Parathyroid adenoma (tissue), 2 donors: ENCODE results near the gene B3GALT6.

Experiments used
- H2AFZ ChIP-seq: fragments of 300-600 bp; sonication (generic); one replicate; pipeline ENCODE4 v1.7.0; 2017; ENCODE audit warnings: antibody characterized with exemption, mild to moderate bottlenecking
- H3K27ac ChIP-seq: fragments of 300-600 bp; sonication (generic); one replicate; pipeline ENCODE4 v1.7.0; 2017
- H3K27me3 ChIP-seq: fragments of 300-600 bp; sonication (generic); one replicate; pipeline ENCODE4 v1.7.0; 2017; ENCODE audit warnings: low read length; ENCODE audit not compliant: control insufficient read depth, insufficient read depth
- H3K36me3 ChIP-seq: fragments of 300-600 bp; sonication (generic); one replicate; pipeline ENCODE4 v1.7.0; 2017; ENCODE audit warnings: low read length; ENCODE audit not compliant: control insufficient read depth, insufficient read depth
- H3K4me1 ChIP-seq: fragments of 300-600 bp; sonication (generic); one replicate; pipeline ENCODE4 v1.7.0; 2017; ENCODE audit warnings: control low read depth
- H3K4me2 ChIP-seq: fragments of 300-600 bp; sonication (generic); one replicate; pipeline ENCODE4 v1.7.0; 2017; ENCODE audit warnings: low read length
- H3K4me3 ChIP-seq: fragments of 300-600 bp; sonication (generic); one replicate; pipeline ENCODE4 v1.7.0; 2017; ENCODE audit warnings: low read depth, low read length
- H3K79me2 ChIP-seq: fragments of 300-600 bp; sonication (generic); one replicate; pipeline ENCODE4 v1.7.0; 2017; ENCODE audit warnings: control low read depth
- H3K9ac ChIP-seq: fragments of 300-600 bp; sonication (generic); one replicate; pipeline ENCODE4 v1.7.0; 2017; ENCODE audit warnings: mild to moderate bottlenecking
- H3K9me3 ChIP-seq: fragments of 300-600 bp; sonication (generic); one replicate; pipeline ENCODE4 v1.7.0; 2017; ENCODE audit warnings: low read length; ENCODE audit not compliant: control insufficient read depth
- TF ChIP-seq, protein P1 (sequence below): fragments of 300-600 bp; sonication (generic); IDR thresholded peaks from one replicate; pipeline ENCODE4 v1.7.0; 2017; ENCODE audit warnings: antibody characterized with exemption, mild to moderate bottlenecking
- donor health status: primary hyperparathyroidism.

The B3GALT6 gene

DNA sequence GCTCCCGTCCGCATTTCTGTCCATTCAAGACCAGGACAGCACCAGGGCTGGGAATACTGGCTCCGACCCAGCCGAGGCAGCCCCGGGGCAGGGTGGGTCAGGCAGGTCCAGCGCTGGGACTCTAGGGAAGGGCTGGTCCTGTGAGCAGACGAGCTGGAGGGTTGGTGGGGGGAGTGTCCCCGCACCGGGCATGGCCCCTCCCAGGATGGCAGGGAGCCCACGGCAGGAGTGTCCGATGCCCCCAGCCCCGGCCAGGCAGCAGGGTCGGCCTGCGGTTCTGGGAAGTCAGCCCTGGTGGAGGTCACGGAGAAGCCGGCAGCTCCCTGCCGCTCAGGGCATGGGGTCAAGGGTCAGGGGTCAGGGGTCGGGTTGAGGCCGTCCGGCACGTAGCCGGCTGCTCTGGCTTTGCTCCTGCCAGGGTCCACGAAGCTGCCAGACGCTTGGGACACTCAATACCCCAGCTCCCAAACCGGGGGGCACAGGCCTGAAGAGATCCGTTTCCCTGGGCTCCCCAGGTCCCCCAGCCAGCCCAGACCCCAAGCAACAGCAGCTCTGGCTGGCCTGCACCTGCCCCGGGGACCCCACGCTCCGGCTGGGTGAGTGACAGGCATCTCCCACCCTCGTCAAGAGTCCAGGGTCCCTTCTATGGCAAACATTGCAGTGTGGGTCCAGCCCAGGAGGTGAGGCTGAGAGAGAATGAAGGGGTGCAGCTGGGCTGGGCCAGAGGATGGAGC lies 7.7 kb downstream of the B3GALT6 start:
- Histone ChIP-seq H3K27me3 (no peaks in the 10 kb centered on the region), H3K4me1 (no peaks in the 10 kb centered on the region), H3K9me3 (no peaks in the 10 kb centered on the region), H2AFZ (no peak overlapping the region), H3K27ac (no peak overlapping the region), H3K79me2 (no peaks in the 10 kb centered on the region), H3K9ac (no peak overlapping the region), H3K36me3 (no peaks in the 10 kb centered on the region), H3K4me3 (no peak overlapping the region), H3K4me2 (no peak overlapping the region)
- TF ChIP-seq, protein P1, sequence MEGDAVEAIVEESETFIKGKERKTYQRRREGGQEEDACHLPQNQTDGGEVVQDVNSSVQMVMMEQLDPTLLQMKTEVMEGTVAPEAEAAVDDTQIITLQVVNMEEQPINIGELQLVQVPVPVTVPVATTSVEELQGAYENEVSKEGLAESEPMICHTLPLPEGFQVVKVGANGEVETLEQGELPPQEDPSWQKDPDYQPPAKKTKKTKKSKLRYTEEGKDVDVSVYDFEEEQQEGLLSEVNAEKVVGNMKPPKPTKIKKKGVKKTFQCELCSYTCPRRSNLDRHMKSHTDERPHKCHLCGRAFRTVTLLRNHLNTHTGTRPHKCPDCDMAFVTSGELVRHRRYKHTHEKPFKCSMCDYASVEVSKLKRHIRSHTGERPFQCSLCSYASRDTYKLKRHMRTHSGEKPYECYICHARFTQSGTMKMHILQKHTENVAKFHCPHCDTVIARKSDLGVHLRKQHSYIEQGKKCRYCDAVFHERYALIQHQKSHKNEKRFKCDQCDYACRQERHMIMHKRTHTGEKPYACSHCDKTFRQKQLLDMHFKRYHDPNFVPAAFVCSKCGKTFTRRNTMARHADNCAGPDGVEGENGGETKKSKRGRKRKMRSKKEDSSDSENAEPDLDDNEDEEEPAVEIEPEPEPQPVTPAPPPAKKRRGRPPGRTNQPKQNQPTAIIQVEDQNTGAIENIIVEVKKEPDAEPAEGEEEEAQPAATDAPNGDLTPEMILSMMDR: no peak

DNA sequence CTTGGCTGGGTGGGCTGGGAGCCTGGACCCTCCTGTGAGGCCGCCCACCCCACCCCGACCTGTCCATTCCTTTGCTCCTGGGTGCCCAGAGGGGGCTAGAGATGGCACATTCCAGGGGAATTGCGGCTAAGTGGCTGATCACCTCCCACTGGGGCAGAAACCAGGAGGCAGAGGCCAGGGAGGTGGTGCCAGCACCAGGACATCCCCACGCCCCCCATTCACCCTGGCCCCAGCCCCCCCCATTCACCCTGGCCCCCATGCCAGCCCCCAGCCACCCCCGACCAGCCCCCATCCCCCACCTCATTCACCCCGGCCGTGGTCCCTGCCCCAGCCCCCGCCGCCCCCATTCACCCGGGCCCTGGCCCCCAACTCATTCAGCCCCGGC lies 8.3 kb downstream of the B3GALT6 start:
- no peaks in the 10 kb centered on the region for H3K27me3 ChIP-seq
- TF ChIP-seq, protein P1: no peak
- H3K36me3 ChIP-seq: no peaks in the 10 kb centered on the region
- no peaks in the 10 kb centered on the region for H3K4me1 ChIP-seq
- H3K27ac ChIP-seq: no peak overlapping the region
- no peak overlapping the region for H3K4me3 ChIP-seq
- H3K9ac ChIP-seq: no peak overlapping the region
- no peak overlapping the region for H3K4me2 ChIP-seq
- H3K9me3 ChIP-seq: no peaks in the 10 kb centered on the region
- no peaks in the 10 kb centered on the region for H3K79me2 ChIP-seq
- no peak overlapping the region for H2AFZ ChIP-seq

DNA sequence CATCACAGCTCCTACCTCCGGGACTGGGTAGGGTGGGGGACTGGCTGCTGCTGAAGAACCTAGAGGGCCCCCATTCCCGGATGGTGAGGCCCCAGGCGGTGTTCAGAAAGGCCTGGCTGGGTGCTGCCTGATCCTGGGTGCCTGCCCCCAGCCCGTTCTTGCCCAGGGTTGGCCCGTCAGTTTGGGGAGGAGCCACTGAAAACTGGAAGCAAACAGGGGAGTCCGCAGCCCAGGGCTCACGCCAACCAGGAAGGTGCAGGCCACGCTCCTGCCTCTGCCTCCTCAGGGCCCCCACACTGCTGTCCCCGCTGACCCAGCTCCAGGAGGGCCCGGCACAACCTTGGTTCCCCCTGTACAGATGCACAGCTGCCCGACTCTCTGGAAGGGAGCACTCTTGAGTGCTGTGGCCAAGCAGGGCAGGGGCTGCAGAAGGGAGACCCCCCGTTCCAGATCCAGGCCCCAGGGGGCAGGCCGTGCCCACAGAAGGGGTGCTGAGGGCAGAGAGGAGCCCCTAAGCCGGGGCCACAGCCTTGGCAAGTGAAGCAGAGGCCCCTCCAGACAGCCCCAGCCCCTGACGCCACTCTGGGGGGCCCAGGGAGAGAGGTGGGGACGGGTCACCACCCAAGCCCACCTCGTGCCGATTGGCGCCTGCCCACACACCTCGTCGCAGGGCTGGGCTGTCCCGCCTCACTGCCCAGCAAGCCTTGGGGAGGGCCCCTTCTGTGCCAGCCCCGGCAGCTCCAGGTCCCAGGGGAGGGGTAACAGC lies 9.0 kb downstream of the B3GALT6 start:
- H3K79me2 ChIP-seq: no peaks in the 10 kb centered on the region
- no peak overlapping the region for H3K9ac ChIP-seq
- TF ChIP-seq, protein P1: no peak
- H3K4me3 ChIP-seq: no peak overlapping the region
- H3K4me2 ChIP-seq: peak overlapping the region; percentile 51
- H3K27me3 ChIP-seq: no peaks in the 10 kb centered on the region
- H3K27ac ChIP-seq: no peak overlapping the region
- no peaks in the 10 kb centered on the region for H3K36me3 ChIP-seq
- H3K4me1 ChIP-seq: no peaks in the 10 kb centered on the region
- H2AFZ ChIP-seq: no peak overlapping the region
- H3K9me3 ChIP-seq: no peaks in the 10 kb centered on the region

DNA sequence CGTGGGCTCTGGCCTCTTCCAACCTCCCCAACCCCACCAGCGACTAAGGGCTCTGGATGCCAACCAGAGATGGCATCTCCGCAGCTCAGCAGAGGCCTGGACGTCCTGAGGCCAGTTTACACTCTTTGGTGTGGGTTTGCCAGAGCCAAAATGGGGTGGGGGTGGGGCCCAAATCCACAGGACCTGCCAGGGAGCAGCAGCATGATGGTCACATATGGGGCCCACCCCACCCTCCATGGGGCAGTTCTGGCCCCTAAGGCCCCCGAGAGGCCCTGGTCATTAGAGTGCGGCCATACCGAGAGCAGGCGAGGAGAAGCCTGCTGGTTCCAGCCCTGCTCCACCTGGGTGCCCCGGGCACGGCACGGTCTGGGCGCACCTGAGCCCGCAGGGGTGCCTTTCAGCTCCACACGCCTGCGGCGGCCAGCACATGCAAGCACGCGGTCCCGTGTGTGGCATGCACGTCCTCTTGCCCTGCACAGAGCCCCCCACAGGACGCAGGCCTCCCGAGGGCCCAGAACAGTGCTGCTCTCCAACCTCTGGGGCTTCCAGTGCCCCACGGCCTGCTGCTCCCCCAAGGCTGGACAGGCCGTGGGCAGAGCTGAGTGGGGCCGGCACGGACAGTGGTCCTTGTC lies 9.7 kb downstream of the B3GALT6 start:
- H3K9me3 ChIP-seq: no peaks in the 10 kb centered on the region
- no peak overlapping the region for H3K27ac ChIP-seq
- TF ChIP-seq, protein P1: no peak
- no peak overlapping the region for H2AFZ ChIP-seq
- H3K36me3 ChIP-seq: no peaks in the 10 kb centered on the region
- no peaks in the 10 kb centered on the region for H3K4me1 ChIP-seq
- H3K4me3 ChIP-seq: no peak overlapping the region
- no peaks in the 10 kb centered on the region for H3K27me3 ChIP-seq
- no peak overlapping the region for H3K9ac ChIP-seq
- H3K79me2 ChIP-seq: no peaks in the 10 kb centered on the region
- no peak overlapping the region for H3K4me2 ChIP-seq
